Esophagus muscularis mucosa (tissue), 4 donors: ENCODE results near the gene MAPK14.
"Not testable (repeated sequence)": the region's sequence is repeated elsewhere in the genome, so short reads cannot be mapped to it uniquely, and the experiment has no call there.

ENCODE experiments used
- EP300 ChIP-seq: sonication (generic); formaldehyde crosslinking; IDR thresholded peaks from one replicate; pipeline ENCODE4 v1.6.1; 2017; ENCODE audit warnings: antibody characterized with exemption
- POLR2A ChIP-seq: fragments of 450-650 bp; IDR thresholded peaks from one replicate; pipeline ENCODE4 v1.6.1; 2017; ENCODE audit warnings: antibody characterized with exemption, moderate library complexity, mild to moderate bottlenecking, low read depth
- TF ChIP-seq, protein P1 (sequence below), 3 experiments: fragments of 200-600 bp in 2 of 3; fragments of 450-650 bp in 1 of 3; sonication (generic) in 2 of 3; IDR thresholded peaks; one replicate each; pipeline ENCODE4 v1.5.1; 2017 to 2019; ENCODE audit warnings: antibody characterized with exemption in 3 of 3, mild to moderate bottlenecking in 2 of 3, moderate library complexity in 1 of 3

DNA sequence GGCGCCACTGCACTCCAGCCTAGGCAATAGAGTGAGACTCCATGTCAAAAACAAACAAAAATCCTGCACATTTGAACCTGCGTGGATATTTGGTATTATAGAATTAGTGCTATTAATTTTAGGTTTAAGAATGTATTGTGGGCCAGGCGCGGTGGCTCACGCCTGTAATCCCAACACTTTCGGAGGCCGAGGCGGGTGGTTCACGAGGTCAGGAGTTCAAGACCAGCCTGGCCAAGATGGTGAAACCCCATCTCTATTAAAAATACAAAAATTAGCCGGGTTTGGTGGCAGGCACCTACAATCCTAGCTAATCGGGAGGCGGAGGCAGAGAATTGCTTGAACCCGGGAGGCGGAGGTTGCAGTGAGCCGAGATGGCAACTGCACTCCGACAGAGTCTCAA lies 101.7 kb downstream of the MAPK14 start:
- not testable (repeated sequence) for TF ChIP-seq POLR2A, EP300
- TF ChIP-seq, protein P1, sequence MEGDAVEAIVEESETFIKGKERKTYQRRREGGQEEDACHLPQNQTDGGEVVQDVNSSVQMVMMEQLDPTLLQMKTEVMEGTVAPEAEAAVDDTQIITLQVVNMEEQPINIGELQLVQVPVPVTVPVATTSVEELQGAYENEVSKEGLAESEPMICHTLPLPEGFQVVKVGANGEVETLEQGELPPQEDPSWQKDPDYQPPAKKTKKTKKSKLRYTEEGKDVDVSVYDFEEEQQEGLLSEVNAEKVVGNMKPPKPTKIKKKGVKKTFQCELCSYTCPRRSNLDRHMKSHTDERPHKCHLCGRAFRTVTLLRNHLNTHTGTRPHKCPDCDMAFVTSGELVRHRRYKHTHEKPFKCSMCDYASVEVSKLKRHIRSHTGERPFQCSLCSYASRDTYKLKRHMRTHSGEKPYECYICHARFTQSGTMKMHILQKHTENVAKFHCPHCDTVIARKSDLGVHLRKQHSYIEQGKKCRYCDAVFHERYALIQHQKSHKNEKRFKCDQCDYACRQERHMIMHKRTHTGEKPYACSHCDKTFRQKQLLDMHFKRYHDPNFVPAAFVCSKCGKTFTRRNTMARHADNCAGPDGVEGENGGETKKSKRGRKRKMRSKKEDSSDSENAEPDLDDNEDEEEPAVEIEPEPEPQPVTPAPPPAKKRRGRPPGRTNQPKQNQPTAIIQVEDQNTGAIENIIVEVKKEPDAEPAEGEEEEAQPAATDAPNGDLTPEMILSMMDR (IDR thresholded peaks at IDR 0.05) = not testable (repeated sequence)
